DMS79 treated with DMSO at 0.1 percent for 48 hours (cell line): ENCODE results near the gene ADCY2.

Experiments used
- DNase-seq: peaks from one replicate; lab custom pipeline; 2025; lab: John Stamatoyannopoulos, UW

ADCY2 gene

GRCh38 chr5:7828269-7828668 lies 432.3 kb downstream of the ADCY2 start:
- DNase-seq, result peak; percentile 33

- no peak for DNase-seq
Measured at GRCh38 chr5:7834982-7835381, 439.0 kb downstream of the ADCY2 start.

- no peak for DNase-seq
Measured at GRCh38 chr5:7837403-7837802, 441.5 kb downstream of the ADCY2 start.

- peak; percentile 3 for DNase-seq
Measured at GRCh38 chr5:7842531-7842930, 446.6 kb downstream of the ADCY2 start.

- DNase-seq, result no peak
Measured at GRCh38 chr5:7844901-7845300, 449.0 kb downstream of the ADCY2 start.

GRCh38 chr5:7845557-7845956 lies 449.6 kb downstream of the ADCY2 start:
- DNase-seq, result no peak

GRCh38 chr5:7846327-7846726 lies 450.4 kb downstream of the ADCY2 start:
- DNase-seq, result no peak

GRCh38 chr5:7848296-7848695 lies 452.4 kb downstream of the ADCY2 start:
- no peak for DNase-seq

- DNase-seq, result peak; percentile 40
Measured at GRCh38 chr5:7849681-7850394, 453.9 kb downstream of the ADCY2 start.

- peak; percentile 40 for DNase-seq
Measured at GRCh38 chr5:7850395-7851239, 454.7 kb downstream of the ADCY2 start, which contains the start of gene CFAP90. CFAP90 (minus strand) TSS chr5:7851133; CDS start chr5:7851021, 112 bp downstream.

GRCh38 chr5:7851240-7851592 lies 455.3 kb downstream of the ADCY2 start:
- DNase-seq, result no peak

- no peak for DNase-seq
Measured at GRCh38 chr5:7851617-7852289, 455.8 kb downstream of the ADCY2 start.

- DNase-seq, result no peak
Measured at GRCh38 chr5:7852542-7852941, 456.6 kb downstream of the ADCY2 start.

GRCh38 chr5:7852988-7853387 lies 457.1 kb downstream of the ADCY2 start:
- DNase-seq, result no peak

- DNase-seq, result no peak
Measured at GRCh38 chr5:7855611-7856010, 459.7 kb downstream of the ADCY2 start.

- peak; percentile 55 for DNase-seq
Measured at GRCh38 chr5:7856855-7857254, 460.9 kb downstream of the ADCY2 start.

- no peak for DNase-seq
Measured at GRCh38 chr5:7857361-7857760, 461.4 kb downstream of the ADCY2 start.

- DNase-seq, result no peak
Measured at GRCh38 chr5:7857926-7858632, 462.1 kb downstream of the ADCY2 start.

- no peak for DNase-seq
Measured at GRCh38 chr5:7866196-7866595, 470.3 kb downstream of the ADCY2 start.

GRCh38 chr5:7867260-7867659 lies 471.3 kb downstream of the ADCY2 start:
- DNase-seq, result no peak

- DNase-seq, result no peak
Measured at GRCh38 chr5:7868427-7868772, 472.5 kb downstream of the ADCY2 start.

- peak; percentile 73 for DNase-seq
Measured at GRCh38 chr5:7868773-7869473, 473.0 kb downstream of the ADCY2 start, which contains the start of the genes FASTKD3 and MTRR. FASTKD3 (minus strand) TSS chr5:7869031; CDS start chr5:7868083, 948 bp downstream. MTRR (plus strand) TSS chr5:7869148; CDS start chr5:7870795, 1,647 bp downstream.
